PC-9 (cell line): Measurements from ENCODE around the gene CATSPERB. TPM values are rescaled to one million over a fixed set of nuclear protein-coding genes. Genes with fewer than 3 reads are reported as not detected.

Source experiments
- BruUV-seq: library from RNA; stranded (reverse); fragments of 400-500 nt; replicated peaks from 2 replicates; lab custom pipeline; 2021; lab: Mats Ljungman, UMichigan
- CTCF ChIA-PET: fragments of 300-600 bp; sonication (Branson Sonifier 250); formaldehyde crosslinking; loops from one replicate; lab custom pipeline; 2022; ENCODE audit warnings: antibody characterized with exemption; lab: Charles Lee
- POLR2A ChIA-PET: fragments of 300-600 bp; sonication (Branson Sonifier 250); formaldehyde crosslinking; loops from one replicate; lab custom pipeline; 2022; ENCODE audit warnings: antibody characterized with exemption; ENCODE audit not compliant: unreplicated experiment; lab: Charles Lee
- DNase-seq, 2 experiments: peaks; one replicate each; pipeline versions ENCODE4 v3.0.0 to v3.0.0-alpha.2; 2015 to 2022; ENCODE audit warnings: mixed read lengths in 1 of 2
- H2AFZ ChIP-seq: fragments of 200-600 bp; sonication (generic); 2 replicates; pipeline ENCODE4 v1.8.1; 2017; ENCODE audit warnings: antibody characterized with exemption
- H3F3A ChIP-seq: fragments of 200-600 bp; sonication (generic); 2 replicates; pipeline ENCODE4 v1.8.1; 2017; ENCODE audit warnings: antibody characterized with exemption, mild to moderate bottlenecking, low read depth; ENCODE audit not compliant: insufficient read depth
- H3K27ac ChIP-seq: fragments of 200-600 bp; sonication (generic); 2 replicates; pipeline ENCODE4 v1.6.1; 2016; ENCODE audit warnings: mixed run types
- H3K27me3 ChIP-seq: fragments of 200-600 bp; sonication (generic); 2 replicates; pipeline ENCODE4 v1.6.1; 2016; ENCODE audit warnings: low read depth, mixed run types; ENCODE audit not compliant: insufficient read depth
- H3K36me3 ChIP-seq: fragments of 200-600 bp; sonication (generic); 2 replicates; pipeline ENCODE4 v1.6.1; 2016; ENCODE audit warnings: low read depth, mixed run types
- H3K4me1 ChIP-seq: fragments of 200-600 bp; sonication (generic); replicated peaks from 2 replicates; pipeline ENCODE4 v1.6.1; 2016; ENCODE audit warnings: mixed run types; ENCODE audit not compliant: insufficient read depth
- H3K4me2 ChIP-seq: fragments of 200-600 bp; sonication (generic); 2 replicates; pipeline ENCODE4 v1.6.1; 2017; ENCODE audit warnings: mixed run types
- H3K4me3 ChIP-seq: fragments of 200-600 bp; sonication (generic); 2 replicates; pipeline ENCODE4 v1.6.1; 2016; ENCODE audit warnings: mixed run types
- H3K79me2 ChIP-seq: fragments of 200-600 bp; sonication (generic); 2 replicates; pipeline ENCODE4 v1.6.1; 2017; ENCODE audit warnings: low read depth, mixed run types
- H3K9me2 ChIP-seq: fragments of 200-600 bp; sonication (generic); 2 replicates; pipeline ENCODE4 v1.8.1; 2017; ENCODE audit warnings: mild to moderate bottlenecking; ENCODE audit not compliant: insufficient read depth
- H3K9me3 ChIP-seq: fragments of 200-600 bp; sonication (generic); 2 replicates; pipeline ENCODE4 v1.8.1; 2016; ENCODE audit warnings: low read depth; ENCODE audit not compliant: insufficient read depth
- H4K20me1 ChIP-seq: fragments of 200-600 bp; sonication (generic); 2 replicates; pipeline ENCODE4 v1.8.1; 2017; ENCODE audit not compliant: insufficient read depth
- CTCF ChIP-seq: fragments of 200-600 bp; sonication (generic); conservative IDR thresholded peaks from 2 replicates; pipeline ENCODE4 v1.6.1; 2017; ENCODE audit warnings: mixed run types, antibody characterized with exemption, mild to moderate bottlenecking, moderate library complexity
- EZH2 ChIP-seq: fragments of 200-600 bp; sonication (generic); IDR thresholded peaks from 2 replicates; pipeline ENCODE4 v1.8.0; 2017; ENCODE audit warnings: antibody characterized with exemption, low read depth
- intact Hi-C: fragments of 100-400 bp; cut with micrococcal nuclease; formaldehyde crosslinking; loops from one replicate; pipeline ENCODE4 v1.10.0; 2022; ENCODE audit not compliant: unreplicated experiment
- total RNA-seq: library from RNA; stranded (reverse); gene quantifications from 2 replicates; pipeline ENCODE4 v1.2.3, GENCODE V29; 2021

Gene CATSPERB
- total RNA-seq, 1 experiment from 2014 or later, result not detected

GRCh38 chr14:91708795-91709194 lies 23.1 kb downstream of the CATSPERB start:
- intact Hi-C loops, result no loop called here
- H3K27me3 ChIP-seq, result no peaks in the 10 kb centered on the region
- CTCF ChIA-PET, result no interaction called here
- H3K9me2 ChIP-seq, result no peaks in the 10 kb centered on the region; the same call in 1 of the 2 replicates
- H2AFZ ChIP-seq, result no peak overlapping the region
- no peaks in the 10 kb centered on the region for H3K36me3 ChIP-seq
- no peaks in the 10 kb centered on the region for H3F3A ChIP-seq
- H3K4me2 ChIP-seq, result no peak overlapping the region
- DNase-seq, result no peak
- no peak overlapping the region for H3K4me3 ChIP-seq
- H3K27ac ChIP-seq, result no peak overlapping the region
- TF ChIP-seq EZH2 (no peak), CTCF (no peak)
- no peaks in the 10 kb centered on the region for H4K20me1 ChIP-seq
- no TSS peak for BruUV-seq
- H3K4me1 ChIP-seq, result no peaks in the 10 kb centered on the region
- no peaks in the 10 kb centered on the region for H3K9me3 ChIP-seq
- POLR2A ChIA-PET, result no interaction called here
- H3K79me2 ChIP-seq, result no peaks in the 10 kb centered on the region

GRCh38 chr14:91706996-91707395 lies 24.9 kb downstream of the CATSPERB start:
- H3F3A ChIP-seq, result no peaks in the 10 kb centered on the region
- no peaks in the 10 kb centered on the region for H3K36me3 ChIP-seq
- no peak overlapping the region for H3K27ac ChIP-seq
- POLR2A ChIA-PET, result no interaction called here
- H4K20me1 ChIP-seq, result no peaks in the 10 kb centered on the region
- BruUV-seq, result no TSS peak
- no peaks in the 10 kb centered on the region; the same call in 1 of the 2 replicates for H3K9me2 ChIP-seq
- no peaks in the 10 kb centered on the region for H3K4me1 ChIP-seq
- H3K9me3 ChIP-seq, result no peaks in the 10 kb centered on the region
- TF ChIP-seq CTCF (no peak), EZH2 (no peak)
- CTCF ChIA-PET, result no interaction called here
- H2AFZ ChIP-seq, result no peak overlapping the region
- no peak overlapping the region for H3K4me3 ChIP-seq
- no peak overlapping the region for H3K4me2 ChIP-seq
- H3K79me2 ChIP-seq, result no peaks in the 10 kb centered on the region
- H3K27me3 ChIP-seq, result no peaks in the 10 kb centered on the region
- DNase-seq, result no peak
- intact Hi-C loops, result no loop called here

- Histone ChIP-seq H3K4me2 (no peak overlapping the region), H3K27ac (no peak overlapping the region), H3K4me3 (no peak overlapping the region), H3K9me2 (no peaks in the 10 kb centered on the region), H3K4me1 (peaks cover 10% of the 10 kb centered on the region; the same call in 1 of the 2 replicates), H3K79me2 (no peaks in the 10 kb centered on the region), H4K20me1 (no peaks in the 10 kb centered on the region), H3K9me3 (no peaks in the 10 kb centered on the region), H3K27me3 (no peaks in the 10 kb centered on the region), H2AFZ (no peak overlapping the region), H3K36me3 (no peaks in the 10 kb centered on the region), H3F3A (peaks cover 3% of the 10 kb centered on the region; the same call in 1 of the 2 replicates)
- intact Hi-C loops, result no loop called here
- CTCF ChIA-PET, result no interaction called here
- POLR2A ChIA-PET, result no interaction called here
- TF ChIP-seq EZH2 (no peak), CTCF (no peak)
- no TSS peak for BruUV-seq
- no peak for DNase-seq
Observed at GRCh38 chr14:91694643-91695042, 37.2 kb downstream of the CATSPERB start.
